Measurements from ENCODE around the gene SOBP.

The SOBP gene

GRCh38 chr6:107674995-107675738, 185.2 kb downstream of the SOBP start:
- TF ChIP-seq GATA3 (IDR thresholded peaks at IDR 0.05; ENCODE audit: low read depth, low read length) (no peak), GATA2 (IDR thresholded peaks at IDR 0.05; ENCODE audit: low read depth, low read length) (no peak)

GRCh38 chr6:107676042-107676441, 186.1 kb downstream of the SOBP start:
- TF ChIP-seq GATA3 (IDR thresholded peaks at IDR 0.05; ENCODE audit: low read depth, low read length): no peak
- TF ChIP-seq GATA2 (IDR thresholded peaks at IDR 0.05; ENCODE audit: low read depth, low read length): no peak

GRCh38 chr6:107677399-107677798, 187.5 kb downstream of the SOBP start:
- TF ChIP-seq GATA3 (IDR thresholded peaks at IDR 0.05; ENCODE audit: low read depth, low read length) (no peak), GATA2 (IDR thresholded peaks at IDR 0.05; ENCODE audit: low read depth, low read length) (no peak)

GRCh38 chr6:107679457-107679856, 189.5 kb downstream of the SOBP start:
- TF ChIP-seq GATA3 (IDR thresholded peaks at IDR 0.05; ENCODE audit: low read depth, low read length): no peak
- TF ChIP-seq GATA2 (IDR thresholded peaks at IDR 0.05; ENCODE audit: low read depth, low read length): no peak

- TF ChIP-seq GATA3 (IDR thresholded peaks at IDR 0.05; ENCODE audit: low read depth, low read length) (no peak), GATA2 (IDR thresholded peaks at IDR 0.05; ENCODE audit: low read depth, low read length) (no peak)
Measured at GRCh38 chr6:107682721-107683120, 192.8 kb downstream of the SOBP start.

GRCh38 chr6:107683183-107683582, 193.3 kb downstream of the SOBP start:
- TF ChIP-seq GATA2 (IDR thresholded peaks at IDR 0.05; ENCODE audit: low read depth, low read length): no peak
- no peak for TF ChIP-seq GATA3 (IDR thresholded peaks at IDR 0.05; ENCODE audit: low read depth, low read length)

- no peak for TF ChIP-seq GATA2 (IDR thresholded peaks at IDR 0.05; ENCODE audit: low read depth, low read length)
- TF ChIP-seq GATA3 (IDR thresholded peaks at IDR 0.05; ENCODE audit: low read depth, low read length): no peak
Measured at GRCh38 chr6:107684996-107685395, 195.1 kb downstream of the SOBP start.

GRCh38 chr6:107689190-107689589, 199.3 kb downstream of the SOBP start:
- TF ChIP-seq GATA2 (IDR thresholded peaks at IDR 0.05; ENCODE audit: low read depth, low read length) (no peak), GATA3 (IDR thresholded peaks at IDR 0.05; ENCODE audit: low read depth, low read length) (no peak)

GRCh38 chr6:107689951-107690642, 200.2 kb downstream of the SOBP start:
- TF ChIP-seq GATA3 (IDR thresholded peaks at IDR 0.05; ENCODE audit: low read depth, low read length) (no peak), GATA2 (IDR thresholded peaks at IDR 0.05; ENCODE audit: low read depth, low read length) (no peak)

GRCh38 chr6:107690643-107691061, 200.7 kb downstream of the SOBP start:
- TF ChIP-seq GATA2 (IDR thresholded peaks at IDR 0.05; ENCODE audit: low read depth, low read length): no peak
- no peak for TF ChIP-seq GATA3 (IDR thresholded peaks at IDR 0.05; ENCODE audit: low read depth, low read length)

- TF ChIP-seq GATA3 (IDR thresholded peaks at IDR 0.05; ENCODE audit: low read depth, low read length): no peak
- TF ChIP-seq GATA2 (IDR thresholded peaks at IDR 0.05; ENCODE audit: low read depth, low read length): no peak
Measured at GRCh38 chr6:107691062-107691751, 201.3 kb downstream of the SOBP start.

- no peak for TF ChIP-seq GATA2 (IDR thresholded peaks at IDR 0.05; ENCODE audit: low read depth, low read length)
- no peak for TF ChIP-seq GATA3 (IDR thresholded peaks at IDR 0.05; ENCODE audit: low read depth, low read length)
Measured at GRCh38 chr6:107692351-107692750, 202.4 kb downstream of the SOBP start.

- no peak for TF ChIP-seq GATA3 (IDR thresholded peaks at IDR 0.05; ENCODE audit: low read depth, low read length)
- no peak for TF ChIP-seq GATA2 (IDR thresholded peaks at IDR 0.05; ENCODE audit: low read depth, low read length)
Measured at GRCh38 chr6:107695061-107695720, 205.3 kb downstream of the SOBP start.

GRCh38 chr6:107697682-107698081, 207.8 kb downstream of the SOBP start:
- TF ChIP-seq GATA3 (IDR thresholded peaks at IDR 0.05; ENCODE audit: low read depth, low read length): no peak
- no peak for TF ChIP-seq GATA2 (IDR thresholded peaks at IDR 0.05; ENCODE audit: low read depth, low read length)

Measured in SH-SY5Y (cell line).